Nephron (organoid): ENCODE data around the gene DGCR8.
"Not testable (repeated sequence)": the region's sequence is repeated elsewhere in the genome, so short reads cannot be mapped to it uniquely, and the experiment has no call there.

Experiments
- H3K27ac Mint-ChIP-seq, 3 experiments: 2 replicates each; pipeline ENCODE4 v1.8.0; 2020; ENCODE audit warnings: mixed read lengths in 3 of 3, mild to moderate bottlenecking in 2 of 3, moderate library complexity in 1 of 3
- H3K27me3 Mint-ChIP-seq: 2 replicates; pipeline ENCODE4 v1.8.0; 2021; ENCODE audit warnings: low read depth, mild to moderate bottlenecking, moderate library complexity, mixed read lengths
- H3K36me3 Mint-ChIP-seq: 2 replicates; pipeline ENCODE4 v1.8.0; 2020; ENCODE audit warnings: low read depth, mixed read lengths
- H3K4me1 Mint-ChIP-seq: 2 replicates; pipeline ENCODE4 v1.8.0; 2020; ENCODE audit warnings: mixed read lengths
- H3K4me3 Mint-ChIP-seq, 3 experiments: 2 replicates each; pipeline ENCODE4 v1.8.0; 2020; ENCODE audit warnings: mild to moderate bottlenecking in 3 of 3, mixed read lengths in 3 of 3, moderate library complexity in 2 of 3
- H3K9me3 Mint-ChIP-seq: 2 replicates; pipeline ENCODE4 v1.8.0; 2020; ENCODE audit warnings: mixed read lengths
- TF ChIP-seq, protein P1 (sequence below), 3 experiments: fragments of 200-600 bp; sonication (generic); IDR thresholded peaks; one replicate each; pipeline ENCODE4 v1.5.0; 2021; ENCODE audit warnings: antibody characterized with exemption in 3 of 3; ENCODE audit not compliant: unreplicated experiment in 3 of 3

DGCR8 gene

GRCh38 chr22:20063271-20064139 is 16.5 kb upstream of the DGCR8 start:
- no peak overlapping the region for H3K27ac Mint-ChIP-seq
- H3K4me3 Mint-ChIP-seq = no peak overlapping the region
- H3K9me3 Mint-ChIP-seq = no peaks in the 10 kb centered on the region
- no peaks in the 10 kb centered on the region for H3K36me3 Mint-ChIP-seq
- no peaks in the 10 kb centered on the region for H3K27me3 Mint-ChIP-seq
- peaks cover 10% of the 10 kb centered on the region for H3K4me1 Mint-ChIP-seq
- TF ChIP-seq, protein P1, sequence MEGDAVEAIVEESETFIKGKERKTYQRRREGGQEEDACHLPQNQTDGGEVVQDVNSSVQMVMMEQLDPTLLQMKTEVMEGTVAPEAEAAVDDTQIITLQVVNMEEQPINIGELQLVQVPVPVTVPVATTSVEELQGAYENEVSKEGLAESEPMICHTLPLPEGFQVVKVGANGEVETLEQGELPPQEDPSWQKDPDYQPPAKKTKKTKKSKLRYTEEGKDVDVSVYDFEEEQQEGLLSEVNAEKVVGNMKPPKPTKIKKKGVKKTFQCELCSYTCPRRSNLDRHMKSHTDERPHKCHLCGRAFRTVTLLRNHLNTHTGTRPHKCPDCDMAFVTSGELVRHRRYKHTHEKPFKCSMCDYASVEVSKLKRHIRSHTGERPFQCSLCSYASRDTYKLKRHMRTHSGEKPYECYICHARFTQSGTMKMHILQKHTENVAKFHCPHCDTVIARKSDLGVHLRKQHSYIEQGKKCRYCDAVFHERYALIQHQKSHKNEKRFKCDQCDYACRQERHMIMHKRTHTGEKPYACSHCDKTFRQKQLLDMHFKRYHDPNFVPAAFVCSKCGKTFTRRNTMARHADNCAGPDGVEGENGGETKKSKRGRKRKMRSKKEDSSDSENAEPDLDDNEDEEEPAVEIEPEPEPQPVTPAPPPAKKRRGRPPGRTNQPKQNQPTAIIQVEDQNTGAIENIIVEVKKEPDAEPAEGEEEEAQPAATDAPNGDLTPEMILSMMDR (IDR thresholded peaks at IDR 0.05; ENCODE audit: unreplicated experiment in 3 of 3) = no peak

DNA sequence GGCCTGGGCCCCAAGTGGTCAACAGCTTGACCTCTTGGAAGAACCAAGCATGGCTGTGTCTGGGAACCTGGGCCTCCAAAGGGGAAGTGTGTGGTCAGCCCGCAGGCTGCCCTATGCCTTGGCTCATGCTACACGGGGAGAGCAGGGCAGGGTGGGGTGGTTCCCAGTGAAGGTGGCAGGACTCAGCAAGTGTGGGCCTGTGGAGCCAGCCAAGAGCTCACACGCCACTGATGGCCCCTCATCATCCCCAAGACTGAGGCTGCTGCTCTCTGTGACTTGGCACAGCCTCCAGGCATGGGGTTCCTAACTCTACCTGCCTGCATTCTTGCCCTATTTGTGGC is 15.9 kb upstream of the DGCR8 start:
- H3K36me3 Mint-ChIP-seq = no peaks in the 10 kb centered on the region
- peaks cover 4% of the 10 kb centered on the region for H3K4me1 Mint-ChIP-seq
- H3K27me3 Mint-ChIP-seq = no peaks in the 10 kb centered on the region
- no peak overlapping the region for H3K27ac Mint-ChIP-seq
- no peaks in the 10 kb centered on the region for H3K9me3 Mint-ChIP-seq
- no peak overlapping the region for H3K4me3 Mint-ChIP-seq
- TF ChIP-seq, protein P1 (IDR thresholded peaks at IDR 0.05; ENCODE audit: unreplicated experiment in 3 of 3) = no peak

DNA sequence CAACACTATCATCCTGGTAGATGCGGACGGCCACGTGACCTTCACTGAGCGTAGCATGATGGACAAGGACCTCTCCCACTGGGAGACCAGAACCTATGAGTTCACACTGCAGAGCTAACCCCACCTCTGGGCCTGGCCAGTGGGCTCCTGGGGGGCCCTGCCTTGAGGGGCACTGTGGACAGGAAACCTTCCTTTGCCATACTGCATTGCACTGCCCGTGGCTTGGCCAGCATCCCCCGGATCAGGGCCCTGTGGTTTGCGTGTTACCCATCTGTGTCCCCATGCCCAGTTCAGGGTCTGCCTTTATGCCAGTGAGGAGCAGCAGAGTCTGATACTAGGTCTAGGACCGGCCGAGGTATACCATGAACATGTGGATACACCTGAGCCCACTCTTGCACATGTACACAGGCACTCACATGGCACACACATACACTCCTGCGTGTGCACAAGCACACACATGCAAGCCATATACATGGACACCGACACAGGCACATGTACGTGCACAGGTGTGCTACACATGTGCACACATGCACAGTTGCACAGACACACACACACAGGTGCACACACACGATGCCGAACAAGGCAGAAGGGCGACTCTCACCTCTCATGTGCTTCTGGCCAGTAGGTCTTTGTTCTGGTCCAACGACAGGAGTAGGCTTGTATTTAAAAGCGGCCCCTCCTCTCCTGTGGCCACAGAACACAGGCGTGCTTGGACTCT is 15.3 kb upstream of the DGCR8 start:
- no peak overlapping the region for H3K27ac Mint-ChIP-seq
- no peak overlapping the region for H3K4me3 Mint-ChIP-seq
- H3K27me3 Mint-ChIP-seq = no peaks in the 10 kb centered on the region
- TF ChIP-seq, protein P1 (IDR thresholded peaks at IDR 0.05; ENCODE audit: unreplicated experiment in 3 of 3) = no peak
- no peaks in the 10 kb centered on the region for H3K9me3 Mint-ChIP-seq
- no peaks in the 10 kb centered on the region for H3K36me3 Mint-ChIP-seq
- no peaks in the 10 kb centered on the region for H3K4me1 Mint-ChIP-seq

- H3K4me1 Mint-ChIP-seq = no peaks in the 10 kb centered on the region
- H3K4me3 Mint-ChIP-seq = no peak overlapping the region
These were observed 14.0 kb upstream of the DGCR8 start for GRCh38 chr22:20065896-20066616.

DNA sequence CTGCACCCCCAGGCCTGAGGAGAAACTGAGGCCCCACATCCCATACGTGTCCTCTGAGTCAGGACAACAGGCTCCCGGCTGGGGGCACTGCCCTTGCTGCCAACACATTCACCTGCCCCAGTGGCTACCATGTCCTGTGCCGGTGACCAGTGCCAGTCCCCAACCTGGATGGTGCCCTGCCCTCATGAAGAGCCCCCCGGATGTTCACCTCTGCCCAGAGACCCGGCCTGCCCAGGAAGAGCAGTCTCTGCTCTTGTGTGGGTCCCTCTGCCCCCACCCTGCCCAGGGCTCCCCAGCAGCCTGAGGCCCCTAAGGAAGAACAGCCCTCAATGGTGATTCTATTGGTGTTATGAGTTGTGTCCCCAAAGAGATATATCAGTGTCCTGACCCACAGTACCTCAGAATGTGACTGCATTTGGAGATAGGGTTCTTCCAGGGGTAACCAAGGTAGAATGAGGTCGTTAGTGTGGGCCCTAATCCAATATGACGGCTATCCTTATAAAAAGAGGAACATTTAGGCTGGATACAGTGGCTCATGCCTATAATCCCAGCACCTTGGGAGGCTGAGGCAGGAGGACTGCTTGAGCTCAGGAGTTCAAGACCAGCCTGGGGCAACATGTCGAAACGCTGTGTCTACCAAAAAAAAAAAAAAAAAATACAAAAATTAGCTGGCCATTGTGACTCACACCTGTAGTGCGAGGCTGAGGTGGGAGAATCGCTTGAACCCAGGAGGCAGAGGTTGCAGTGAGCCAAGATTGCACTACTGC is 13.2 kb upstream of the DGCR8 start:
- Mint-ChIP-seq H3K27ac (no peak overlapping the region), H3K4me1 (no peaks in the 10 kb centered on the region), H3K36me3 (no peaks in the 10 kb centered on the region), H3K9me3 (no peaks in the 10 kb centered on the region), H3K4me3 (no peak overlapping the region), H3K27me3 (no peaks in the 10 kb centered on the region)
- TF ChIP-seq, protein P1 (IDR thresholded peaks at IDR 0.05; ENCODE audit: unreplicated experiment in 3 of 3) = no peak

More at GRCh38 chr22:20065896-20066616, 14.0 kb upstream of the DGCR8 start:
- TF ChIP-seq, protein P1 (IDR thresholded peaks at IDR 0.05; ENCODE audit: unreplicated experiment in 3 of 3) = no peak
- no peaks in the 10 kb centered on the region for H3K9me3 Mint-ChIP-seq
- H3K27ac Mint-ChIP-seq = no peak overlapping the region
- H3K27me3 Mint-ChIP-seq = no peaks in the 10 kb centered on the region
- H3K36me3 Mint-ChIP-seq = no peaks in the 10 kb centered on the region

- H3K9me3 Mint-ChIP-seq, H3K36me3 Mint-ChIP-seq, H3K4me3 Mint-ChIP-seq, H3K27me3 Mint-ChIP-seq, H3K27ac Mint-ChIP-seq, H3K4me1 Mint-ChIP-seq: not testable (repeated sequence)
These were observed 12.7 kb upstream of the DGCR8 start for GRCh38 chr22:20067384-20067682.
